Fibroblast of lung (primary cell): ENCODE results near the gene GABRE. TPM values are rescaled to one million over a fixed set of nuclear protein-coding genes. Genes with fewer than 3 reads are reported as not detected.

ENCODE experiments used
- DNase-seq, 2 donors: peaks; one replicate each; pipeline versions ENCODE4 v3.0.0 to v3.0.0-alpha.2; 2010; ENCODE audit warnings: low read depth in 2 of 2
- H2AFZ ChIP-seq: 2 replicates; pipeline ENCODE4 v1.5.1; 2012; ENCODE audit warnings: low read length, control low read depth, inconsistent platforms
- H3K27ac ChIP-seq: 2 replicates; pipeline ENCODE4 v1.5.1; 2011; ENCODE audit warnings: low read length, control low read depth; ENCODE audit not compliant: insufficient read depth
- H3K27me3 ChIP-seq: 2 replicates; pipeline ENCODE4 v1.5.1; 2011; ENCODE audit warnings: mild to moderate bottlenecking, low read length; ENCODE audit not compliant: control insufficient read depth, insufficient read depth
- H3K36me3 ChIP-seq: 2 replicates; pipeline ENCODE4 v1.5.1; 2011; ENCODE audit warnings: low read length; ENCODE audit not compliant: control insufficient read depth, insufficient read depth
- H3K4me1 ChIP-seq: 2 replicates; pipeline ENCODE4 v1.5.1; 2011; ENCODE audit warnings: low read length; ENCODE audit not compliant: control insufficient read depth, insufficient read depth; ENCODE audit errors: extremely low read depth
- H3K4me2 ChIP-seq: 2 replicates; pipeline ENCODE4 v1.5.1; 2011; ENCODE audit warnings: low read length, control low read depth; ENCODE audit not compliant: insufficient read depth; ENCODE audit errors: extremely low read depth
- H3K4me3 ChIP-seq, 4 experiments: fragments of 200-600 bp in 1 of 4; sonication (generic) in 1 of 4; replicated peaks in 1 of 4; 2 replicates each; pipeline ENCODE4 v1.5.1; 2011 to 2016; ENCODE audit warnings: low read length in 4 of 4, low read depth in 3 of 4, mild to moderate bottlenecking in 3 of 4, control low read depth in 2 of 4, inconsistent platforms in 1 of 4, mixed read lengths in 1 of 4; ENCODE audit not compliant: insufficient read depth in 1 of 4; ENCODE audit errors: control extremely low read depth in 1 of 4
- H3K79me2 ChIP-seq: 2 replicates; pipeline ENCODE4 v1.5.1; 2012; ENCODE audit warnings: mild to moderate bottlenecking, low read length, inconsistent platforms; ENCODE audit not compliant: control insufficient read depth, insufficient read depth
- H3K9ac ChIP-seq: 2 replicates; pipeline ENCODE4 v1.5.1; 2011; ENCODE audit warnings: mild to moderate bottlenecking, low read length, control low read depth; ENCODE audit not compliant: insufficient read depth
- H3K9me3 ChIP-seq: 2 replicates; pipeline ENCODE4 v1.5.1; 2012; ENCODE audit warnings: low read depth, low read length; ENCODE audit not compliant: control insufficient read depth, insufficient read depth
- H4K20me1 ChIP-seq: 2 replicates; pipeline ENCODE4 v1.5.1; 2011; ENCODE audit warnings: low read length; ENCODE audit not compliant: control insufficient read depth, insufficient read depth; ENCODE audit errors: extremely low read depth
- EZH2 ChIP-seq: IDR thresholded peaks from 2 replicates; pipeline ENCODE4 v1.5.1; 2012; ENCODE audit warnings: low read length, control low read depth, mild to moderate bottlenecking; ENCODE audit errors: missing control alignments
- polyA plus RNA-seq, 2 donors: library from polyadenylated mRNA; depleted of rRNA in 1 of 2; stranded (reverse) in 1 of 2; unstranded in 1 of 2; fragments of >200 nt; gene quantifications; 2 replicates each; pipeline ENCODE4 v1.2.1, GENCODE V29; 2011 to 2012; ENCODE audit warnings: missing spikeins in 1 of 2
- total RNA-seq: library from RNA; depleted of rRNA; stranded (reverse); fragments of >200 nt; gene quantifications from 2 replicates; pipeline ENCODE4 v1.2.1, GENCODE V29; 2014
- TF ChIP-seq, protein P1 (sequence below), 2 donors: IDR thresholded peaks in 1 of 2; conservative IDR thresholded peaks in 1 of 2; 1 replicate in 1 of 2; 2 replicates in 1 of 2; pipeline ENCODE4 v1.5.1; 2011 to 2012; ENCODE audit warnings: low read length in 2 of 2, control low read depth in 1 of 2, inconsistent platforms in 1 of 2, low read depth in 1 of 2, mild to moderate bottlenecking in 1 of 2

Gene GABRE
- total and polyA plus RNA-seq, 2 donors (not counting 1 experiment from before 2014, with no cell fraction given): 2.0 to 3.8 TPM

DNA sequence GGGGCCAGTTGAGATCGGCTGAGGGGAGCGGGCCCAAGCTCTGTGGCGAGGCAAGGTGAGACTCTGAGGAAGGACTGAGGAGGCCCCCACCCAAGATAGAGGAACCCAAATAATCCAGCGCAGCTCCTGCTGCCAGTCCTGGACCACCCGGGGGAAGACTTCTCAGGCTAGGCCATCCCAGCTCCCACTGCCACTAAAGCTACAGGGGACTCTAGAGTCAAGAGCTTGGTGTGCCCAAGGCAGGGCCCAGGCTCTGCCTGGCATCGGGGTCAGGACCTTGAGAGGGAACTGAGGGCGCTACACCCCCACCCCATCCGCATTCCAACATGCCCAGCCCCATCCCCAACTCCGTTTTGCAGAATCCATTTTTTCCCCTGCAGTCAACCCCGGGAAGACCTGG lies 53.2 kb downstream of the GABRE start:
- DNase-seq: no peak
- Histone ChIP-seq H3K27ac (no peak overlapping the region), H3K27me3 (no peaks in the 10 kb centered on the region), H3K9me3 (no peaks in the 10 kb centered on the region), H2AFZ (no peak overlapping the region), H4K20me1 (no peaks in the 10 kb centered on the region), H3K36me3 (no peaks in the 10 kb centered on the region), H3K4me1 (no peaks in the 10 kb centered on the region), H3K4me2 (no peak overlapping the region), H3K9ac (no peak overlapping the region), H3K79me2 (no peaks in the 10 kb centered on the region), H3K4me3 (no peak overlapping the region)
- TF ChIP-seq, protein P1, sequence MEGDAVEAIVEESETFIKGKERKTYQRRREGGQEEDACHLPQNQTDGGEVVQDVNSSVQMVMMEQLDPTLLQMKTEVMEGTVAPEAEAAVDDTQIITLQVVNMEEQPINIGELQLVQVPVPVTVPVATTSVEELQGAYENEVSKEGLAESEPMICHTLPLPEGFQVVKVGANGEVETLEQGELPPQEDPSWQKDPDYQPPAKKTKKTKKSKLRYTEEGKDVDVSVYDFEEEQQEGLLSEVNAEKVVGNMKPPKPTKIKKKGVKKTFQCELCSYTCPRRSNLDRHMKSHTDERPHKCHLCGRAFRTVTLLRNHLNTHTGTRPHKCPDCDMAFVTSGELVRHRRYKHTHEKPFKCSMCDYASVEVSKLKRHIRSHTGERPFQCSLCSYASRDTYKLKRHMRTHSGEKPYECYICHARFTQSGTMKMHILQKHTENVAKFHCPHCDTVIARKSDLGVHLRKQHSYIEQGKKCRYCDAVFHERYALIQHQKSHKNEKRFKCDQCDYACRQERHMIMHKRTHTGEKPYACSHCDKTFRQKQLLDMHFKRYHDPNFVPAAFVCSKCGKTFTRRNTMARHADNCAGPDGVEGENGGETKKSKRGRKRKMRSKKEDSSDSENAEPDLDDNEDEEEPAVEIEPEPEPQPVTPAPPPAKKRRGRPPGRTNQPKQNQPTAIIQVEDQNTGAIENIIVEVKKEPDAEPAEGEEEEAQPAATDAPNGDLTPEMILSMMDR (conservative IDR thresholded peaks at IDR 0.05 in 1 of 2, IDR thresholded peaks at IDR 0.05 in 1 of 2; ENCODE audit: low read depth in 1 of 2, low read length in 2 of 2): no peak
- TF ChIP-seq EZH2: no peak

DNA sequence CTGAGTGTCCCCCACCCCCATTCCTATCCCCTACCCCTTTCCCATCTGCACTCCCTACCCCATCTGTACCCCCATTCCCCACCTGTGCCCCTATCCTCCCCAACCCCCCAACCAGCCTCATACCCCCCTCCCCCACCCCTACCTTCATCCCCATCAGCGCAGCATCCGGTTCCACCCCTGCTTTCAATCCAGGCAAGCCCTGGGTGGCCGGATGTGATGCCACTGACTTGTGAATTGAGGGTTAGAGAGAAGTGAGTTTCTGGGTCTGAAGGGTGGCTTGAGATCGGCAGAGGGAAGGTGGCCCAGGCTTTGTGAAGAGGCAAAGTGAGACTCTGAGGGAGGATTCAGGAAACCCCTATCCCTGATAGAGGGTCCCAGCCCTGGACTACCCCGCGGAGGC lies 53.9 kb downstream of the GABRE start:
- no peak for TF ChIP-seq EZH2
- TF ChIP-seq, protein P1 (conservative IDR thresholded peaks at IDR 0.05 in 1 of 2, IDR thresholded peaks at IDR 0.05 in 1 of 2; ENCODE audit: low read depth in 1 of 2, low read length in 2 of 2): no peak
- H3K27ac ChIP-seq: no peak overlapping the region
- H3K9ac ChIP-seq: no peak overlapping the region
- no peaks in the 10 kb centered on the region for H3K4me1 ChIP-seq
- H3K4me3 ChIP-seq: no peak overlapping the region
- H3K36me3 ChIP-seq: no peaks in the 10 kb centered on the region
- H3K4me2 ChIP-seq: no peak overlapping the region
- no peaks in the 10 kb centered on the region for H3K9me3 ChIP-seq
- H3K79me2 ChIP-seq: no peaks in the 10 kb centered on the region
- no peak for DNase-seq
- H4K20me1 ChIP-seq: no peaks in the 10 kb centered on the region
- H3K27me3 ChIP-seq: no peaks in the 10 kb centered on the region
- H2AFZ ChIP-seq: no peak overlapping the region

DNA sequence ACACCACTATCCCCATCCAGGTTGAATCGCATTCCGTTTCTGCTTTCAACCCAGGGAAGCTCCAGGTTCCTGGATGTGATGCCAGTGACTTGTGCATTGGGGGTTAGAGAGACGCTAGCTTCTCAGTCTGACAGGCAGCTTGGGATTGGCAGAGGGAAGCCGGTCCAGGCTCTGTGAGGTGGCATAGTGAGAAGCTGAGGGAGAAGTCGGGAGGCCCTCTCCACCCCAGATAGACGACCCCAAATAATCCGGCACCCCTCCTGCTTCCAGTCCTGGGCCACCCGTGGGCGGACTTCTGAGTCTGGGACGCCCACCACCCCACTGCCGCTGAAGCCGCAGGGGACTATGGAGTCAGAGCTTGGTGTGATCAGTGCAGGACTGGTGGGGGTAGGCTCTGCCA lies 54.4 kb downstream of the GABRE start:
- no peaks in the 10 kb centered on the region for H3K36me3 ChIP-seq
- no peaks in the 10 kb centered on the region for H3K27me3 ChIP-seq
- H3K27ac ChIP-seq: no peak overlapping the region
- H3K4me2 ChIP-seq: no peak overlapping the region
- H3K9me3 ChIP-seq: no peaks in the 10 kb centered on the region
- no peak for TF ChIP-seq EZH2
- TF ChIP-seq, protein P1 (conservative IDR thresholded peaks at IDR 0.05 in 1 of 2, IDR thresholded peaks at IDR 0.05 in 1 of 2; ENCODE audit: low read depth in 1 of 2, low read length in 2 of 2): no peak
- H3K9ac ChIP-seq: no peak overlapping the region
- H3K4me3 ChIP-seq: no peak overlapping the region
- no peaks in the 10 kb centered on the region for H4K20me1 ChIP-seq
- no peaks in the 10 kb centered on the region for H3K79me2 ChIP-seq
- no peak overlapping the region for H2AFZ ChIP-seq
- no peaks in the 10 kb centered on the region for H3K4me1 ChIP-seq
- no peak for DNase-seq
